Astrocyte (in vitro differentiated cells and primary cell): ENCODE results near the gene ZSCAN1. TPM values are rescaled to one million over a fixed set of nuclear protein-coding genes. Genes with fewer than 3 reads are reported as not detected.

Experiments used
- DNase-seq: peaks from one replicate; pipeline ENCODE4 v3.0.0-alpha.2; 2010; ENCODE audit warnings: low read depth
- FAIRE-seq: peaks from 2 replicates; lab custom pipeline; 2011; peaks lifted over from hg19 to GRCh38; lab: Jason Lieb, UNC
- H2AFZ ChIP-seq: 2 replicates; pipeline ENCODE4 v1.6.0; 2012; ENCODE audit warnings: low read depth, low read length, inconsistent platforms
- H3K27ac ChIP-seq: 2 replicates; pipeline ENCODE4 v1.5.1; 2011; ENCODE audit warnings: low read depth, low read length, inconsistent platforms
- H3K27me3 ChIP-seq: 2 replicates; pipeline ENCODE4 v1.6.0; 2011; ENCODE audit warnings: low read length, inconsistent platforms; ENCODE audit not compliant: insufficient read depth
- H3K36me3 ChIP-seq: 2 replicates; pipeline ENCODE4 v1.5.1; 2011; ENCODE audit warnings: low read length, inconsistent platforms; ENCODE audit not compliant: insufficient read depth
- H3K4me1 ChIP-seq: 2 replicates; pipeline ENCODE4 v1.5.1; 2011; ENCODE audit warnings: low read length, inconsistent platforms; ENCODE audit not compliant: insufficient read depth
- H3K4me2 ChIP-seq: 2 replicates; pipeline ENCODE4 v1.6.0; 2012; ENCODE audit warnings: low read length, inconsistent platforms
- H3K4me3 ChIP-seq: 2 replicates; pipeline ENCODE4 v1.5.1; 2011; ENCODE audit warnings: low read depth, mild to moderate bottlenecking, low read length, inconsistent platforms; ENCODE audit not compliant: insufficient read depth
- H3K79me2 ChIP-seq: 2 replicates; pipeline ENCODE4 v1.6.0; 2012; ENCODE audit warnings: mild to moderate bottlenecking, low read length, inconsistent platforms; ENCODE audit not compliant: insufficient read depth
- H3K9ac ChIP-seq: 2 replicates; pipeline ENCODE4 v1.6.0; 2012; ENCODE audit warnings: mild to moderate bottlenecking, low read length, inconsistent platforms
- H3K9me3 ChIP-seq: 2 replicates; pipeline ENCODE4 v1.5.1; 2012; ENCODE audit warnings: low read depth, mild to moderate bottlenecking, low read length, inconsistent platforms; ENCODE audit not compliant: insufficient read depth
- H4K20me1 ChIP-seq: 2 replicates; pipeline ENCODE4 v1.6.0; 2012; ENCODE audit warnings: low read length, inconsistent platforms; ENCODE audit not compliant: insufficient read depth
- H3K27ac Mint-ChIP-seq: one replicate; pipeline ENCODE4 v1.8.0; 2021; ENCODE audit warnings: mild to moderate bottlenecking, mixed read lengths; ENCODE audit not compliant: unreplicated experiment
- H3K27me3 Mint-ChIP-seq: one replicate; pipeline ENCODE4 v1.8.0; 2021; ENCODE audit warnings: low read depth, mixed read lengths; ENCODE audit not compliant: unreplicated experiment
- H3K36me3 Mint-ChIP-seq: one replicate; pipeline ENCODE4 v1.8.0; 2021; ENCODE audit warnings: low read depth, mixed read lengths; ENCODE audit not compliant: unreplicated experiment
- H3K4me1 Mint-ChIP-seq: one replicate; pipeline ENCODE4 v1.8.0; 2021; ENCODE audit warnings: low read depth, mixed read lengths; ENCODE audit not compliant: unreplicated experiment
- H3K4me3 Mint-ChIP-seq: one replicate; pipeline ENCODE4 v1.8.0; 2021; ENCODE audit warnings: mild to moderate bottlenecking, moderate library complexity, mixed read lengths; ENCODE audit not compliant: unreplicated experiment
- H3K9me3 Mint-ChIP-seq: one replicate; pipeline ENCODE4 v1.8.0; 2021; ENCODE audit warnings: mild to moderate bottlenecking, mixed read lengths; ENCODE audit not compliant: unreplicated experiment
- EZH2 ChIP-seq: IDR thresholded peaks from 2 replicates; pipeline ENCODE4 v1.6.1; 2012; ENCODE audit warnings: mild to moderate bottlenecking, low read length, inconsistent platforms; ENCODE audit not compliant: insufficient read depth
- total RNA-seq: library from RNA; stranded (reverse); gene quantifications from 2 replicates; pipeline ENCODE4 v1.2.1, GENCODE V29; 2021
- TF ChIP-seq, protein P1 (sequence below): IDR thresholded peaks from 2 replicates; pipeline ENCODE4 v1.5.1; 2011; ENCODE audit warnings: low read depth, mild to moderate bottlenecking, inconsistent platforms, low read length, moderate library complexity; ENCODE audit not compliant: insufficient read depth

ZSCAN1 gene
- total RNA-seq, 1 donor from 2014 or later: not detected

DNA sequence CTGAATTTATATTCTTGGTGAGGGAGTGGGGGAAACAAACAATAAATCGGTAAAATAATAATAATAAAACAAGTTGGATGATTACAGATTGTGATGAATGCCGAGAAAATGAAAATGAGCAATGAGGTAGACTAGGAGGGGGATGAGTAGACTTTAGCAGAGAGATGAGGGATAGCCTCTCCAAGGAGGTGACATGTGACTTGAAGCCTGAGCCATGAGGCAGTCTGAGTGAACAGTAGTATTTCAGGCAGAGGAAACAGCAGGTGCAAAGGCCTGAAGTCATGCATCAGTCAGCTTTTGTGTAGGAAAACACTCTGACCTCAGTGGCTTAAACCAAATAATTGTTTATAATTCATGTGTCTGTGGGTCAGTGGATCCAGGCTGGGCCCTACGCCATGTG lies 29.9 kb downstream of the ZSCAN1 start:
- no peaks in the 10 kb centered on the region for H4K20me1 ChIP-seq
- no peak for TF ChIP-seq EZH2
- TF ChIP-seq, protein P1, sequence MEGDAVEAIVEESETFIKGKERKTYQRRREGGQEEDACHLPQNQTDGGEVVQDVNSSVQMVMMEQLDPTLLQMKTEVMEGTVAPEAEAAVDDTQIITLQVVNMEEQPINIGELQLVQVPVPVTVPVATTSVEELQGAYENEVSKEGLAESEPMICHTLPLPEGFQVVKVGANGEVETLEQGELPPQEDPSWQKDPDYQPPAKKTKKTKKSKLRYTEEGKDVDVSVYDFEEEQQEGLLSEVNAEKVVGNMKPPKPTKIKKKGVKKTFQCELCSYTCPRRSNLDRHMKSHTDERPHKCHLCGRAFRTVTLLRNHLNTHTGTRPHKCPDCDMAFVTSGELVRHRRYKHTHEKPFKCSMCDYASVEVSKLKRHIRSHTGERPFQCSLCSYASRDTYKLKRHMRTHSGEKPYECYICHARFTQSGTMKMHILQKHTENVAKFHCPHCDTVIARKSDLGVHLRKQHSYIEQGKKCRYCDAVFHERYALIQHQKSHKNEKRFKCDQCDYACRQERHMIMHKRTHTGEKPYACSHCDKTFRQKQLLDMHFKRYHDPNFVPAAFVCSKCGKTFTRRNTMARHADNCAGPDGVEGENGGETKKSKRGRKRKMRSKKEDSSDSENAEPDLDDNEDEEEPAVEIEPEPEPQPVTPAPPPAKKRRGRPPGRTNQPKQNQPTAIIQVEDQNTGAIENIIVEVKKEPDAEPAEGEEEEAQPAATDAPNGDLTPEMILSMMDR: no peak
- Mint-ChIP-seq H3K36me3 (peaks cover 39% of the 10 kb centered on the region), H3K4me1 (no peaks in the 10 kb centered on the region), H3K4me3 (no peak overlapping the region), H3K27me3 (no peaks in the 10 kb centered on the region), H3K9me3 (peaks cover 51% of the 10 kb centered on the region), H3K27ac (no peak overlapping the region)
- H3K4me3 ChIP-seq: no peak overlapping the region
- no peak overlapping the region for H2AFZ ChIP-seq
- no peaks in the 10 kb centered on the region for H3K27me3 ChIP-seq
- no peak overlapping the region for H3K27ac ChIP-seq
- no peak overlapping the region for H3K9ac ChIP-seq
- no peaks in the 10 kb centered on the region for H3K36me3 ChIP-seq
- H3K9me3 ChIP-seq: peaks cover 61% of the 10 kb centered on the region
- H3K4me1 ChIP-seq: no peaks in the 10 kb centered on the region
- no peak for DNase-seq
- no peak for FAIRE-seq
- H3K4me2 ChIP-seq: no peak overlapping the region
- H3K79me2 ChIP-seq: no peaks in the 10 kb centered on the region

DNA sequence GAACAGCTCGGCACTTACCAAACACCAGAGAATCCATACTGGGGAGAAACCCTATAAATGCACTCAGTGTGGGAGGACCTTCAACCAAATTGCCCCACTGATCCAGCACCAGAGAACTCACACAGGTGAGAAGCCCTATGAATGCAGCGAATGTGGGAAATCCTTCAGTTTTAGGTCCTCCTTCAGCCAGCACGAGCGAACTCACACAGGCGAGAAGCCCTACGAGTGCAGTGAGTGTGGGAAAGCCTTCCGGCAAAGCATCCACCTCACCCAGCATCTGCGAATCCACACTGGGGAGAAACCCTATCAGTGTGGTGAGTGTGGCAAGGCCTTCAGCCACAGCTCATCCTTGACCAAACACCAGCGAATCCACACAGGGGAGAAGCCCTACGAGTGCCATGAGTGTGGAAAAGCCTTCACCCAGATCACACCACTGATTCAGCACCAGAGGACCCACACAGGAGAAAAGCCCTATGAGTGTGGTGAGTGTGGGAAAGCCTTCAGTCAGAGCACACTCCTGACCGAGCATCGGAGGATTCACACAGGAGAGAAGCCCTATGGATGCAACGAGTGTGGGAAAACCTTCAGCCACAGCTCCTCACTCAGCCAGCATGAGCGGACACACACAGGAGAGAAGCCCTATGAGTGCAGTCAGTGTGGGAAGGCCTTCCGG lies 33.6 kb downstream of the ZSCAN1 start:
- no peak overlapping the region for H2AFZ ChIP-seq
- H3K9ac ChIP-seq: no peak overlapping the region
- H3K27me3 Mint-ChIP-seq: no peaks in the 10 kb centered on the region
- no peak overlapping the region for H3K27ac ChIP-seq
- H3K4me1 Mint-ChIP-seq: no peaks in the 10 kb centered on the region
- DNase-seq (no peak), FAIRE-seq (no peak)
- no peaks in the 10 kb centered on the region for H3K4me1 ChIP-seq
- H3K27me3 ChIP-seq: no peaks in the 10 kb centered on the region
- no peak overlapping the region for H3K4me2 ChIP-seq
- TF ChIP-seq, protein P1: no peak
- no peak for TF ChIP-seq EZH2
- H3K9me3 ChIP-seq: peaks cover 76% of the 10 kb centered on the region
- H3K27ac Mint-ChIP-seq: no peak overlapping the region
- peaks cover 34% of the 10 kb centered on the region for H3K36me3 Mint-ChIP-seq
- no peaks in the 10 kb centered on the region for H3K36me3 ChIP-seq
- peaks cover 52% of the 10 kb centered on the region for H3K9me3 Mint-ChIP-seq
- H3K4me3 ChIP-seq: no peak overlapping the region
- H4K20me1 ChIP-seq: no peaks in the 10 kb centered on the region
- no peak overlapping the region for H3K4me3 Mint-ChIP-seq
- H3K79me2 ChIP-seq: no peaks in the 10 kb centered on the region

GRCh38 chr19:58079792-58080191 lies 46.0 kb downstream of the ZSCAN1 start:
- DNase-seq (no peak), FAIRE-seq (no peak)
- Mint-ChIP-seq H3K27me3 (peaks cover 4% of the 10 kb centered on the region), H3K4me1 (no peaks in the 10 kb centered on the region), H3K36me3 (peaks cover 20% of the 10 kb centered on the region), H3K9me3 (peaks cover 45% of the 10 kb centered on the region), H3K27ac (no peak overlapping the region), H3K4me3 (no peak overlapping the region)
- H3K27me3 ChIP-seq: no peaks in the 10 kb centered on the region
- H3K9ac ChIP-seq: no peak overlapping the region
- H3K79me2 ChIP-seq: no peaks in the 10 kb centered on the region
- H3K9me3 ChIP-seq: peaks cover 10% of the 10 kb centered on the region
- no peak overlapping the region for H2AFZ ChIP-seq
- H3K36me3 ChIP-seq: no peaks in the 10 kb centered on the region
- no peak overlapping the region for H3K4me3 ChIP-seq
- H3K4me2 ChIP-seq: no peak overlapping the region
- H4K20me1 ChIP-seq: no peaks in the 10 kb centered on the region
- TF ChIP-seq EZH2: no peak
- TF ChIP-seq, protein P1: no peak
- H3K27ac ChIP-seq: no peak overlapping the region
- no peaks in the 10 kb centered on the region for H3K4me1 ChIP-seq
